HFFc6 (cell line): ENCODE results near the gene SHISA6. TPM values are rescaled to one million over a fixed set of nuclear protein-coding genes. Genes with fewer than 3 reads are reported as not detected.

Experiments
- DNase-seq: peaks from one replicate; pipeline ENCODE4 v3.0.0-alpha.2; 2018
- H3K27ac Mint-ChIP-seq: 2 replicates; pipeline ENCODE4 v1.8.0; 2020; ENCODE audit warnings: mild to moderate bottlenecking, mixed read lengths
- H3K27me3 Mint-ChIP-seq: 2 replicates; pipeline ENCODE4 v1.8.0; 2021; ENCODE audit warnings: mild to moderate bottlenecking, moderate library complexity, mixed read lengths; ENCODE audit not compliant: insufficient read depth
- H3K36me3 Mint-ChIP-seq: 2 replicates; pipeline ENCODE4 v1.8.0; 2021; ENCODE audit warnings: low read depth, mixed read lengths
- H3K4me1 Mint-ChIP-seq: 2 replicates; pipeline ENCODE4 v1.8.0; 2020; ENCODE audit warnings: low read depth, mixed read lengths
- H3K4me3 Mint-ChIP-seq: 2 replicates; pipeline ENCODE4 v1.8.0; 2020; ENCODE audit warnings: mild to moderate bottlenecking, moderate library complexity, mixed read lengths
- H3K9me3 Mint-ChIP-seq: 2 replicates; pipeline ENCODE4 v1.8.0; 2020; ENCODE audit warnings: mild to moderate bottlenecking, mixed read lengths
- total RNA-seq, 6 experiments: library from RNA; stranded (reverse); fragmentation: NEBNext Ultra II Directional; extraction: Animal tissue kit (Norgen Biotek cat#: 25700); gene quantifications; 2 replicates in 1 of 6; 3 replicates in 5 of 6; pipeline ENCODE4 v1.2.3, GENCODE V29; 2021
- TF ChIP-seq, protein P1 (sequence below): fragments of 200-600 bp; sonication (generic); IDR thresholded peaks from 2 replicates; pipeline ENCODE4 v1.5.0; 2021; ENCODE audit warnings: antibody characterized with exemption, mild to moderate bottlenecking

The SHISA6 gene
- total RNA-seq, 6 experiments from 2014 or later = not detected

DNA sequence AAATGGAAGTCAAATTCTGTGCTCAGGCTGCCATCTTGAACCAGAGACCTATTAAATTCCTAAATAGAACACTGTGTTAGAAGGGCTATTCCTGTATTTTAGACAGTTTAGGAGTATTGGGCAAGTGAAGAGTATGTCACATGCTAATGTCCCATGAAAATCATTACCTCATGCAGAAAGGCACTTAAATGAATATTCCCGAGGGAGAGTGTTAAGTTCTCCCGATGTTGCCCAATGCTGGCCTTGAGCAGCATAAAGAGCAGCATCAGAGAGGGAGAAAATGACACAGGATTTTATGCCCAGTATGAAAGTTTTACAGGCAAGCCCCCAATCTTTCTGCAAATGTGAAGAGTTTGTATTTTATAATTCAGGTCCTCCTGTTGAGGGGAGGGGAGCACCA, 28.2 kb upstream of the SHISA6 start:
- TF ChIP-seq, protein P1, sequence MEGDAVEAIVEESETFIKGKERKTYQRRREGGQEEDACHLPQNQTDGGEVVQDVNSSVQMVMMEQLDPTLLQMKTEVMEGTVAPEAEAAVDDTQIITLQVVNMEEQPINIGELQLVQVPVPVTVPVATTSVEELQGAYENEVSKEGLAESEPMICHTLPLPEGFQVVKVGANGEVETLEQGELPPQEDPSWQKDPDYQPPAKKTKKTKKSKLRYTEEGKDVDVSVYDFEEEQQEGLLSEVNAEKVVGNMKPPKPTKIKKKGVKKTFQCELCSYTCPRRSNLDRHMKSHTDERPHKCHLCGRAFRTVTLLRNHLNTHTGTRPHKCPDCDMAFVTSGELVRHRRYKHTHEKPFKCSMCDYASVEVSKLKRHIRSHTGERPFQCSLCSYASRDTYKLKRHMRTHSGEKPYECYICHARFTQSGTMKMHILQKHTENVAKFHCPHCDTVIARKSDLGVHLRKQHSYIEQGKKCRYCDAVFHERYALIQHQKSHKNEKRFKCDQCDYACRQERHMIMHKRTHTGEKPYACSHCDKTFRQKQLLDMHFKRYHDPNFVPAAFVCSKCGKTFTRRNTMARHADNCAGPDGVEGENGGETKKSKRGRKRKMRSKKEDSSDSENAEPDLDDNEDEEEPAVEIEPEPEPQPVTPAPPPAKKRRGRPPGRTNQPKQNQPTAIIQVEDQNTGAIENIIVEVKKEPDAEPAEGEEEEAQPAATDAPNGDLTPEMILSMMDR = no peak
- H3K9me3 Mint-ChIP-seq = peaks cover 72% of the 10 kb centered on the region
- H3K4me3 Mint-ChIP-seq = no peak overlapping the region
- no peak overlapping the region for H3K27ac Mint-ChIP-seq
- no peak for DNase-seq
- no peaks in the 10 kb centered on the region for H3K4me1 Mint-ChIP-seq
- H3K36me3 Mint-ChIP-seq = peaks cover 8% of the 10 kb centered on the region; the same call in 1 of the 2 replicates
- H3K27me3 Mint-ChIP-seq = no peaks in the 10 kb centered on the region; the same call in 1 of the 2 replicates

DNA sequence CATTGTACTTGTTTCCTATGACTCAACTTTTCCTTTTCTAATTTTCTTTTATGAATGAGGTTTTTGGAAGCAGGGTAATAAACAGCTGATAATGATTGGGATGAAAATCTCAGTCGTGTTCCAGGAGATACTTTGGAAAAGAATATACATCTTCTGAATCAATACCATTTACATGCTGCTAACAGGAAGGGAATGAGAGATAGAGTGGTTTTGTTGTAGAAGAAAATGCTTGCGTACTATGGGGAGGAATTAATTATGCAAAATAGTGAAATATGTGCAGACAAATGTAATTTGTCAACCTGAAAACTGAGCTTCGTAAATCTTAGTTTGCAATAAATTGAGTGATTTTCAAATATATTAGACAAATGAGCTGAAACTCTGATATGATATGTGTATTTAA, 24.0 kb upstream of the SHISA6 start:
- DNase-seq = no peak
- H3K9me3 Mint-ChIP-seq = peaks cover 67% of the 10 kb centered on the region
- no peaks in the 10 kb centered on the region for H3K27me3 Mint-ChIP-seq
- H3K4me1 Mint-ChIP-seq = no peaks in the 10 kb centered on the region
- H3K27ac Mint-ChIP-seq = no peak overlapping the region
- H3K36me3 Mint-ChIP-seq = no peaks in the 10 kb centered on the region
- TF ChIP-seq, protein P1 = no peak
- no peak overlapping the region for H3K4me3 Mint-ChIP-seq

DNA sequence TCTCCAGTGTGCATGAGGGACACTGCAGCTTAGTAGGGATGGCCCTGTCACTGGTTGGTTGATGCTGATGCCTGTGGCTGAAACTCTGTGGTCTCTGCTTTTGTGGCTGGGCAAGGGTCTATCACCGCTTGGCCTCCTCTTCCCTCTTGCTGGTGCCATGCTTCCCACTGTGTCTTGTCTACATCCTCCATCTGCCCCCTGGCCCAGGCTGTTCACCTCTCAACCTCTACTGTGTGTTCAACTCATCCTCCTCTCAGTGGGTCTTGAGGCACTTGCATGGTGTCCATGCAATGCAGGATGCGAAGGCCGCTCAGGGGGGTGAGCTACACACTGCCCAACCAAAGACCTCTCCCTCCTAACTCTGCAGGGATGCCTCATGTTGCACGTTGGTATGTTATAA, 19.8 kb upstream of the SHISA6 start:
- TF ChIP-seq, protein P1 = no peak
- Mint-ChIP-seq H3K4me3 (no peak overlapping the region), H3K27me3 (no peaks in the 10 kb centered on the region; the same call in 1 of the 2 replicates), H3K36me3 (peaks cover 5% of the 10 kb centered on the region; the same call in 1 of the 2 replicates), H3K27ac (no peak overlapping the region), H3K9me3 (peaks cover 77% of the 10 kb centered on the region), H3K4me1 (no peaks in the 10 kb centered on the region)
- DNase-seq = no peak

DNA sequence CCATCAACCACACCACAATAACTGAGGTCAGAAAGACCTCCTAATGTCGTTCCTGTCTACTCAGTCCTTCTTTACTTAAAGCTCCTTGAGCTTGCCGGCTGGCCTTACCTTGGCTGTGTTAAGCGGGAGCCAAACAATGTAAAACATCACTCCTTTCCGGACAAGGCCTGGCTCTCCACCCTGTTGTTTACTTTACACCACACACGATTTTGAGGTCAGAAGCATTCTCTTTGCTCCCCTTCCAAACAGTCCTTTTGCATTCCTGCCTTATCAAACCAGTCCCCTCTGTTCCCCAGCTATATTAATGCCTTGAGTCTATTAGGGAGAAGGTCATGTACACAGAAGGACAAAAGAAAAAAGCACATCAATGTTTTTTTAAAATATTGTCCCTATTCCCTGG, 19.3 kb upstream of the SHISA6 start:
- Mint-ChIP-seq H3K9me3 (peaks cover 73% of the 10 kb centered on the region), H3K36me3 (peaks cover 5% of the 10 kb centered on the region; the same call in 1 of the 2 replicates), H3K27me3 (no peaks in the 10 kb centered on the region; the same call in 1 of the 2 replicates), H3K4me1 (no peaks in the 10 kb centered on the region), H3K4me3 (no peak overlapping the region), H3K27ac (no peak overlapping the region)
- TF ChIP-seq, protein P1 = no peak
- DNase-seq = no peak

DNA sequence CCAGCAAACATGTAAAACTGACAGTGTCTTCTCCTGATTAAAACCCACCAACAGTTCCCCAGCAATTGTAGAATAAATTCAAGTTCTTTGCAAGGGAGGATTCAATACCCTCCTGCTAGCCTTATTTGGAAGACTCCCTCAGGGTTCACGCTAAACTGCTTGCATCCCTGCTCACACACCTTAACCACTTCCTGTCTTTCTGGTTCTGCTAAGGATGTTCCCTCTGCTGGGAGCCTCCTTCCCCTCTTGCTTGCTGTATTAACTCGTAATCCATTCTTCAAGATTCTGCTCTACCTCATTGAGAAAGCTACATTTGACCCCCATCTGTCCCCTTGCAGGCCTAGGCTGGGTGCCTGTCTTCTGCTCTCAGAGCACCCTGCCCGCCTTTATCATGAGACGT, 2.3 kb upstream of the SHISA6 start:
- DNase-seq = no peak
- Mint-ChIP-seq H3K9me3 (peaks cover 55% of the 10 kb centered on the region), H3K4me3 (no peak overlapping the region), H3K27ac (no peak overlapping the region), H3K27me3 (peaks cover 5% of the 10 kb centered on the region; the same call in 1 of the 2 replicates), H3K36me3 (peaks cover 7% of the 10 kb centered on the region; the same call in 1 of the 2 replicates), H3K4me1 (no peaks in the 10 kb centered on the region)
- TF ChIP-seq, protein P1 = no peak
